Pulmonary artery endothelial cell (primary cell): ENCODE measurements around the gene SLC10A1. TPM values are rescaled to one million over a fixed set of nuclear protein-coding genes. Genes with fewer than 3 reads are reported as not detected.

Experiments used
- DNase-seq: peaks from one replicate; pipeline ENCODE4 v3.0.0-alpha.2; 2011; ENCODE audit warnings: low read depth, low spot score
- total RNA-seq: library from RNA; depleted of rRNA; stranded (reverse); fragments of >200 nt; gene quantifications from 2 replicates; pipeline ENCODE4 v1.2.3, GENCODE V29; 2014

The SLC10A1 gene
- total RNA-seq, 1 donor from 2014 or later = not detected

GRCh38 chr14:69808919-69809808, 12.1 kb upstream of the SLC10A1 start:
- no peak for DNase-seq

DNA sequence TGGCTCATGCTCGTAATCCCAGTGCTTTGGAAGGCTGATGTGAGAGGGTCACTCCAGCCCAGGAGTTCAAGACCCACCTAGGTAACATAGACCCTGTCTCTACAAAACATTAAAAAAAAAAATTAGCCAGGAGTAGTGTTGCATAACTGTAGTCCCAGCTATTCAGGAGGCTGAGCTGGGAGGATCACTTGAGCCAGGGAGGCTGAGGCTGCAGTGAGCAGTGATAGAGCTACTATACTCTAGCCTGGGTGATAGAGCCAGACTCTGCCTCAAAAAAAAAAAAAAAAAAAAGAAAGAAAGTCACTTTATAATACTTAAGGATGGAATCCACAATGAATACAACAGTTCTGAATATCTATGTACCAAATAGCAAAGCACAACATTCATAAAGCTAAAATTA, 10.2 kb upstream of the SLC10A1 start:
- no peak for DNase-seq

DNA sequence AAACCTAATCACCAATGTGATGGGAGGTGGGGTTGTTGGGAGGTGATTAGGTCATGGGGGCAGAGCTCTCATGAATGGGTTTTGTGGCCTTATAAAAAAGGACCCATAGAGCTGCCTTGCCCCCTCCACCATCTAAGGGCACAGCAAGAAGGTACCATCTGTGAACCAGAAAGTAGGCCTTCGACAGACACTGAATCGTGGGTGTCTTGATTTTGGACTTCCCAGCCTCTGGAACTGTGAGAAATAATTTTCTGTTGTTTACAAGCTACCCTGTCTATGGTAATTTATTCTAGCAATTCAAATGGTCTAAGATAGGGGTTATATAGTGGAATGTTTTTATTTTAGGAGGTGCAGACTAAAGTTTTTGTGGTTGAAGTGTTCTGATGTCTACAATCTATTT, 7.9 kb upstream of the SLC10A1 start:
- no peak for DNase-seq

- DNase-seq = no peak
These were observed 6.7 kb upstream of the SLC10A1 start for GRCh38 chr14:69803753-69804152.

DNA sequence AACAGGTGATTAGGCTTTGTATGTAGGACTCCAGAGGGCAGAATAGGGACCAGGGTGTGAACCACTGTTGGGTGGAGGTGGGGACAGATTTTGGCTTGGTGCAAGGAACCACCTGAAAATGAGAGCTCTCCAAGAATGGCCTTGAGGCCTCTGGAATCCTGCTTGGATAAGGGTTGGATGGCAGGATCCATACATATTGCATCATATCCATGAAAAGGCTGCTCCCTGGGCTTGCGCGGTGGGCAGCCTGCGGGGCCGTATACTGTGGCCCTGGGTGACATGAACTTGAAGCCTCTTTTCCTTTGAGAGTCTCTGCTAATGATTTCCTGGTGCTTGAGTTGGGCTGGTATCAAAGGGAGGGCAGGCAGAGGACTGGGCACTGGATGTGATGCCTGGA, 1.3 kb upstream of the SLC10A1 start:
- DNase-seq = no peak

DNA sequence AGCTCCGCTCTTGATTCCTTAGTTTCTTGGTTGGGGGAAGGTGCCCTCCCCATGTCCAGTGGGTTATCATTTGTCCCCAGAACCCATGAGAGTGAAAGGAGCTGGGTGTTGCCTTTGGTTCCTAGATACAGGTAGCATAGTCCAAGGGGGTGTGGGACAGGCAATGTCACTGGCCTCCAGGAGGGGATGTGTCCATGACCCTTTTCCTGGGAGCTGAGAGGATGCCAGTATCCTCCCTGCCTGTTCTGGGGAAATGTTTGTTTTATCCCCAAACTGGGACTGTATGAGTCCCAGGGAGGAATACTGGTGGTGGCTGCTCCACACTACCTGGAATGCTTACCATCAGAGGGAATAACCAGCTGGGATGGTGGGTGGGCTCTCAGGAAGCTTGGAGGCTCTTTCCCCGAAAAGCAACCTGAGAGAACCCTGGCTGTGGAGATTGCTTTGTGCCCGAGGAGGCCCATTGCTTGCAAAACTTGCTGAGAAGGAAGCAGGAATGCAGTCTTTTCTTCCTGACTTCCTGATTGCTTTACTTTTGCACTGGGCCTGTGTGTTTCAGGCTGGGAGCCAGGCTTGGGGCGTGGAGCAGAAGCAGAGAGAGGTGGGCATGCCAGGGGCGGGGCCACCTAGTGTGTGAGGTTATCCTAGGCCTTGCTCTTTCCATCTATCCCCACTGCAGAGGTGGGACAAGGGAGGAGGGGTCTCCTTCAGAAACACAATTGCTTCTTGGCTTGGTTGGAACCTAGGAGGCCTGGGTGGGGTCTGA, 715 bp upstream of the SLC10A1 start:
- DNase-seq = no peak

- no peak for DNase-seq
These were observed 1.4 kb downstream of the SLC10A1 start for GRCh38 chr14:69795691-69796090.

- no peak for DNase-seq
These were observed 2.2 kb downstream of the SLC10A1 start for GRCh38 chr14:69794791-69795190.

DNA sequence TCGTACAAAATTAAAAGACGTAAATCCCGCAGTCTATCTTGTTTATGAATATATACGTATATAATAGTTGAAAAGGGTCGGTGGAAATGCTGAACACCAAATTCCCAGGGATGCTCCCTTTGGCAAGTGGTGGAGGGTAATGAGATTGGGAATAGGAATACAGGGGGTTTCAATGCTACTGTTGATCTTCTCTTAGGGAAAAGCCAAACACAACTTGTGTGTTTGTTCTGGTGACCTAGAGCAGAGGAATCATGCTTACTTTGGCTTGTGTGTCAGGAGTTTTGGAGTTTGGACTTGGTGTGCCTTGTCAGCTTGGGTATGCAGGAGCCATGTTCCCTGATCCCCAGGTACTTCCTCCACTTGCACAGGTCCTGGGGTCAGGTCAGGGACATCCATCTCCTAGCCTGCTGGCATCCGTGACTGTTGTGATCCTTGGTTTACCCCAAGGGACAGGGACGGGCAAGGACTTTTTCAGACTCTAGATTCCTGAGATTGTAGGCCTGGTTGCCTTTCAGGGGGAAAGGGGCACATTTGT, 4.1 kb downstream of the SLC10A1 start:
- DNase-seq = no peak

DNA sequence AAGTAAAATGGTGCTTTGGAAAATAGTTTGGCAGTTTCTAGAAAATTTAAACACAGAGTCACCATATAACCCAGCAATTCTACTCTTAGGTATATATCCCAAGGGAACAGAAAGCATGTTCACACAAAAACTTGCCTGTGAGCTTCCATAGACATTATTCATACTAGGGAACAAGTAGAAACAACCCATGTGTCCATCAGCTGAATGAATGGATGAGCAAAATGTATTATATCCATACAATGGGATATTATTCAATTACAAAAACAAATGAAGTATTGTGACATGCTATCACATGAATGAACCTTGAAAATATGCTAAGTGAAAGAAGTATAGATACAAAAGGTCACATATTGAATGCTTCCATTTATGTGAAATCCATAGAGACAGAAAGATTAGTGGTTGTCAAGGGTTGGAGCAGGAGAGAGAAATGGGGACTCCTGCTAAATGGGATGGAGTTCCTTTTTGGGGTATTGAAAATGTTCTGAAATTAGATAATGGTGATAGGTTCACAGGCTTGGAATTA, 7.9 kb downstream of the SLC10A1 start:
- DNase-seq = no peak

GRCh38 chr14:69786603-69787002, 10.4 kb downstream of the SLC10A1 start:
- DNase-seq = no peak

DNA sequence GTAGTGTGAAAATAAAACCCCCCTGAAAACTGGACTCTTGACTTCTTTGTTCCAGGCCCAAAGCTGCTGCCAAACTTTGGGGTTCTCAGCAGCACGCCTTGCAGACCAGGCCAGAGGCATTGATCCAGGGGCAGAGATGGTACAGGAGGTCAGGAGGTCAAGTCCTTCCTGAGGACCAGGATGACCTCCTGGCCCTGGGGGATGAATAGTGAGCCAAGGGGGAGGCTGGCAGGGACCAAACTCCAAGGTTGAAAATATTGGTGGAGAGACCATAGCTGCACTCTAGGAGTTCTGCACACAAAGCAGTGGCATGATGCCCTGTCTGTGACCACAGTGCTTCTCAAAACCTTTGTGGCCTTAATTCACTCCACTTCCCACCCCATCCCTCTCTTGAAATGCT, 12.1 kb downstream of the SLC10A1 start:
- no peak for DNase-seq

DNA sequence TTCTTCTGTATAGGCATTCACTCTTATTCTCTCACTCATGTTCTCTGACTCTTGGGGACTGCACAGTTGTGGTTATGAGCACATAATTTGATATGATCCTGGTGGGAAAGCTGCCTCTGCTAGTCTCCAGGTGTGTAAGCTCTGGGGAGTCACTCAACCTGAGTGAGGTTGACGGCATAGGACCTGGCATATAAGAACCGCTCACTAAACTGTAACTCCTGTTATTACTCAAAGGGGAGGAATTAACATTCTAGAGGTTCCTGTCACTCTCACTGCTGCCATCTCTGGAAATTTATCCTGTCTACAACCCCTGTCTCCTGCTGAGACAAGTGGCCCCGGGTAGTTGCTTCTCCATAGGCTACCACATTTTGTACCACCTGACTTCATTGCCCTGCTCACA, 16.1 kb downstream of the SLC10A1 start:
- no peak for DNase-seq

GRCh38 chr14:69780092-69780491, 16.9 kb downstream of the SLC10A1 start:
- DNase-seq = no peak

GRCh38 chr14:69779088-69779487, 18.0 kb downstream of the SLC10A1 start:
- DNase-seq = no peak

DNA sequence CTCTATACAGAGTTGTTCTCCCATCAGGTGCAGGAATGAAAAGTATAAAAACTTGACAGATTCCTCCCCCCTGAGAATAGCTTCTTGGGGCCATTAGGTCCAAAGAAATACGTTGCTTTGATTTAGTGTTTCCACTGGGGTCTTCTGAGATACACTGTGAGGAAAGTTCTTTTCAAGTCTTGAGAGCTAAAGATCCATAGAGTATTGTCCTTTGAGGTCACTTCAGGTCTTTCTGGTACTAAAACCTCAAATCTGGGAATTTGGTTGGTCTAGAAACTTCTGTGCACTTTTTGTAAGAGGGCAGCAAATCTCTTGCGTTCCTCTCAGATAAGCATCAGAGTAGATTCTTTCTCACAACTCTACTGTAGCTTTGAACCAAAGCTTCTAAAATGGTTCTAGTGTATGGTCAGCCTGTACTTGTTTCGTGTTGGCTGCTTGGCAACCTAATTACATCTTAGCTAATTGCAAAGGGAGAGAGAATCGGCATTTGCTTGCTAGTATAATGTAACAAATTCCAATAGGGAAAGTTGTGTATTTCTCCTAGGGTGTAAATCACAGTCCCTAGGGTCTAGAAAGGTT, 20.1 kb downstream of the SLC10A1 start:
- no peak for DNase-seq

DNA sequence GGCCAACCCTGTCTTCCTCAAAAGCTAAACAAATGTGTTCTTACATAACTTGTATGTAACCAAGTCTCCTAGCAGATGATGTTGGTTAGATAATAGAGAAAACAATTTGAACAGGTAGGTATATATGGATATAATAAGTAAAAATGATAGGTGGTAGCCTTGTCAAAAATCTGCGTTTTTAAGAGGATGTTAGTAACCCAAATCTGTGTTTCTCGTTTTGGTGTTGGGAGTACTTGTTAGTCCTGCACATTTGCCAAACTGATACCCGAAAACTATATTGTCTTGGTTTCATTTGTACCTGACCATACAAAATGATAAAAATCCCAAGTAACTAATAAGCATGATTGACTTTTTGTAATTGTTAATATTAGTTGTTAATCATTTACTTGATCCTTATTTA, 22.0 kb downstream of the SLC10A1 start:
- no peak for DNase-seq

DNA sequence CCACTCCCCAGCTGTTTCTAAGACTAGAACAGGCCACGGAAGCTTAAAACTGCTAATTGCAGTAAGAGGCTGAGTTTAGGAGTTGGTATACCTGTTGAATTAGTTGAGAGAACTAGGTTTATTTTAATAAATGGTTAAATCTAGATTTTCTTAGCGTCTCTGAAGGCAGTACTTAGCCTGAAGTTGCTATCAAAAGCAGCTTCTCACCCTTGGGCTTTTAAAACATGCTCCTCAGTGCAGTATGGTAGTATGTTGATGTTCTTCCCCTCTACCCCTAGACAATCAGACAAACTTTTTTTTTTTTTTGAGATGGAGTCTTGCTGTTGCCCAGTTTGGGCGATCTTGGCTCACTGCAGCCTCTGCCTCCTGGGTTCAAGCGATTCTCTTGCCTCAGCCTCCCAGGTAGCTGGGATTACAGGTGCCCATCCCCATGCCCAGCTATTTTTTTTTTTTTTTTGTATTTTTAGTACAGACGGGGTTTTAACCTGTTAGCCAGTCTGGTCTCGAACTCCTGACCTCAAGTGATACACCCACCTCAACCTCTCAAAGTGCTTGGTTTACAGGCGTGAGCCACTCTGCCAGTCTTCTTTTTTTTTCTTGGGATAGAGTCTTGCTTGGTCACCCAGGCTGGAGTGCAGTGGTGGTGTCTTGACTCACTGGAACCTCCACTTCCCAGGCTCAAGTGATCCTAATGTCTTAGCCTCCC, 23.3 kb downstream of the SLC10A1 start:
- no peak for DNase-seq

GRCh38 chr14:69772082-69773017, 24.7 kb downstream of the SLC10A1 start:
- DNase-seq = no peak

DNA sequence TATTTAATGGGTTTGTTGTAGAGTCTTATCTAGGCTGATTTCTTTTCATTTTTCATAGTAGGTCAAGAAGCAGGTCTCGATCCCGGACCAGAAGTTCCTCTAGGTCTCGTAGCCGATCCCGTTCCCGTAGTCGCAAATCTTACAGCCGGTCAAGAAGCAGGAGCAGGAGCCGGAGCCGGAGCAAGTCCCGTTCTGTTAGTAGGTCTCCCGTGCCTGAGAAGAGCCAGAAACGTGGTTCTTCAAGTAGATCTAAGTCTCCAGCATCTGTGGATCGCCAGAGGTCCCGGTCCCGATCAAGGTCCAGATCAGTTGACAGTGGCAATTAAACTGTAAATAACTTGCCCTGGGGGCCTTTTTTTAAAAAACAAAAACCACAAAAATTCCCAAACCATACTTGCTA, 25.9 kb downstream of the SLC10A1 start:
- DNase-seq = no peak
